ENCODE data around the gene PARD6A. TPM values are rescaled to one million over a fixed set of nuclear protein-coding genes. Genes with fewer than 3 reads are reported as not detected.

The PARD6A gene
- total and polyA plus RNA-seq, 2 donors (not counting 3 experiments of a cell fraction or from before 2014, with no cell fraction given) = 1.3 to 2.9 TPM

DNA sequence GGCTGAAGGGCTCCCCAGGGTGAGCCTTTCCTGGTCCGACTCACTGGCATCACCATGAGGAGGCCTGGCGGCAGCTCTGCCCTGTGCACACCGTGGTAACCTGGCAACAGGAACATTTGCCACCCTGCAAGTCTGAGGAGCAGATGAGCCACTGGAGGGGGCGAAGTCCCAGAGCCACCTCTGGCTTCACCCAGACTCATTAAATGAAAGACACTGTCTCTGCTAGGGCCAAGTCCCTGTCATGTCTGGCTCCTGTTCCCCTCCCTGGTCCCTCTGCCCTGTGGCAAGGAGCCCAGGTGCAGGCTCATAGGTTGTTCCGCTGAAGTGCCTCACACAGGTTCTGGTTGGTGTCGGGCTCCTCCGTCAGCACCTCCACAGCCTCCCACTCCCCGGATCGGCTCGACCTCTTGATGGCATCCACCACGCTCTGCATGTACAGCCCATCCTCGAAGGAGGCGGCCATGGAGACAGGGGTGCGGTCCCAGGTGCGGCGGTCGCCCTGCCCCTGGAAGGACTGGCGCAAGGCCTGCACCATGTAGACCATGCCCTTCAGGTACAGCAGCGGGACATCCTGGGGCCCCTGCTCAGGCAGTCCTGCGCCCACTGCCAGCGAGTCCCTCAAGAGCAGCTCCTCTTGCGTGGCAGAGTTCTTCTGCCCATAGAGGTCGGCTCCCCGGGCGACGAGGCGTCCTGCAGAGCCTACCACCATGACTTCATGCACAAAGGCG, 14.3 kb downstream of the PARD6A start:
- TF ChIP-seq JUN (IDR thresholded peaks at IDR 0.05; ENCODE audit: borderline replicate concordance, insufficient read depth, insufficient read length, low read depth) = no peak
- TF ChIP-seq, protein P1, sequence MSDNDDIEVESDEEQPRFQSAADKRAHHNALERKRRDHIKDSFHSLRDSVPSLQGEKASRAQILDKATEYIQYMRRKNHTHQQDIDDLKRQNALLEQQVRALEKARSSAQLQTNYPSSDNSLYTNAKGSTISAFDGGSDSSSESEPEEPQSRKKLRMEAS (IDR thresholded peaks at IDR 0.05; ENCODE audit: insufficient read depth, insufficient read length) = no peak
- TF ChIP-seq, protein P2, sequence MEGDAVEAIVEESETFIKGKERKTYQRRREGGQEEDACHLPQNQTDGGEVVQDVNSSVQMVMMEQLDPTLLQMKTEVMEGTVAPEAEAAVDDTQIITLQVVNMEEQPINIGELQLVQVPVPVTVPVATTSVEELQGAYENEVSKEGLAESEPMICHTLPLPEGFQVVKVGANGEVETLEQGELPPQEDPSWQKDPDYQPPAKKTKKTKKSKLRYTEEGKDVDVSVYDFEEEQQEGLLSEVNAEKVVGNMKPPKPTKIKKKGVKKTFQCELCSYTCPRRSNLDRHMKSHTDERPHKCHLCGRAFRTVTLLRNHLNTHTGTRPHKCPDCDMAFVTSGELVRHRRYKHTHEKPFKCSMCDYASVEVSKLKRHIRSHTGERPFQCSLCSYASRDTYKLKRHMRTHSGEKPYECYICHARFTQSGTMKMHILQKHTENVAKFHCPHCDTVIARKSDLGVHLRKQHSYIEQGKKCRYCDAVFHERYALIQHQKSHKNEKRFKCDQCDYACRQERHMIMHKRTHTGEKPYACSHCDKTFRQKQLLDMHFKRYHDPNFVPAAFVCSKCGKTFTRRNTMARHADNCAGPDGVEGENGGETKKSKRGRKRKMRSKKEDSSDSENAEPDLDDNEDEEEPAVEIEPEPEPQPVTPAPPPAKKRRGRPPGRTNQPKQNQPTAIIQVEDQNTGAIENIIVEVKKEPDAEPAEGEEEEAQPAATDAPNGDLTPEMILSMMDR (IDR thresholded peaks at IDR 0.05; ENCODE audit: extremely low read depth in 1 of 2, insufficient read depth in 1 of 2, low read depth in 1 of 2, low read length in 2 of 2) = no peak
- TF ChIP-seq FOS (IDR thresholded peaks at IDR 0.05; ENCODE audit: borderline replicate concordance, insufficient read depth, low read length) = no peak
- TF ChIP-seq GATA2 (IDR thresholded peaks at IDR 0.05; ENCODE audit: insufficient read depth, insufficient read length, low read depth, low read length) = no peak
- TF ChIP-seq MYC (IDR thresholded peaks at IDR 0.05; ENCODE audit: low read depth, low read length) = no peak
- no peak for TF ChIP-seq EZH2 (IDR thresholded peaks at IDR 0.05; ENCODE audit: borderline replicate concordance, low read depth, low read length, severe bottlenecking)
- no peak for TF ChIP-seq POLR2AphosphoS5 (IDR thresholded peaks at IDR 0.05; ENCODE audit: insufficient read depth, low read depth, low read length)
- TF ChIP-seq POLR2A (IDR thresholded peaks at IDR 0.05; ENCODE audit: low read depth, low read length) = no peak
- no peaks in the 10 kb centered on the region for H3K79me2 ChIP-seq (ENCODE audit: control insufficient read depth, insufficient read depth, low read length)
- no peak overlapping the region for H3K27ac ChIP-seq (ENCODE audit: insufficient read depth, low read depth, low read length)
- H3K4me3 ChIP-seq (replicated peaks in 1 of 3; ENCODE audit: insufficient read depth in 1 of 3, low read depth in 1 of 3, low read length in 3 of 3) = no peak overlapping the region
- H2AFZ ChIP-seq (ENCODE audit: low read depth, low read length) = no peak overlapping the region
- H3K36me3 ChIP-seq (ENCODE audit: control insufficient read depth in 2 of 2, extremely low read depth in 1 of 2, insufficient read depth in 2 of 2, low read length in 2 of 2) = peaks cover 0 to 10% of the 10 kb centered on the region in 2 experiments
- H3K9me3 ChIP-seq (replicated peaks; ENCODE audit: control insufficient read depth, insufficient read depth, low read length) = no peaks in the 10 kb centered on the region
- no peaks in the 10 kb centered on the region for H3K27me3 ChIP-seq (ENCODE audit: control insufficient read depth in 2 of 2, insufficient read depth in 2 of 2, low read length in 2 of 2)
- peaks cover 26% of the 10 kb centered on the region for H3K4me1 ChIP-seq (ENCODE audit: control insufficient read depth, extremely low read depth, insufficient read depth, low read length)
- POLR2A ChIA-PET = no interaction called here
- H3K9me1 ChIP-seq (replicated peaks; ENCODE audit: control insufficient read depth, extremely low read depth, insufficient read depth, low read length) = no peaks in the 10 kb centered on the region
- dilution Hi-C loops (cut with MboI; ENCODE audit: extremely low pct_ligation_motif_present, low sequenced_read_pairs) = loop anchor here (25.0 kb wide), 1 partner anchor 237 kb away; no protein-coding TSS in a partner anchor
- DNase-seq (ENCODE audit: low read depth, low spot score) = no peak
- H3K4me2 ChIP-seq (ENCODE audit: insufficient read depth, low read length) = no peak overlapping the region
- CTCF ChIA-PET = interaction anchor here (2.5 to 12.7 kb wide), 4 partner anchors 132 to 252 kb away, joined by 8 to 163 read pairs (median 38); partner anchors contain the start of genes RANBP10 and TSNAXIP1
- no peaks in the 10 kb centered on the region for H4K20me1 ChIP-seq (replicated peaks; ENCODE audit: control insufficient read depth, extremely low read depth, insufficient read depth, low read length)
- TSS peak; percentile 6 for BruUV-seq (replicated peaks)
- H3K9ac ChIP-seq (replicated peaks; ENCODE audit: extremely low read depth, insufficient read depth, low read length) = no peak overlapping the region
- intact Hi-C loops (cut with micrococcal nuclease) = no loop called here
- no peak for FAIRE-seq
